Fibroblast of the aortic adventitia (primary cell): ENCODE results near the gene LDLRAD3. TPM values are rescaled to one million over a fixed set of nuclear protein-coding genes. Genes with fewer than 3 reads are reported as not detected.
A peak's percentile ranks its signal among the peaks of the same experiment; 100 is the strongest.

Experiments
- DNase-seq: peaks from one replicate; pipeline ENCODE4 v3.0.0-alpha.2; 2010; ENCODE audit warnings: low read depth
- H3K4me3 ChIP-seq: 2 replicates; pipeline ENCODE4 v1.5.1; 2011; ENCODE audit warnings: low read depth, mild to moderate bottlenecking, control low read depth, low read length, moderate library complexity
- CTCF ChIP-seq: IDR thresholded peaks from 2 replicates; pipeline ENCODE4 v1.5.1; 2011; ENCODE audit warnings: mild to moderate bottlenecking, low read length, control low read depth, inconsistent platforms; ENCODE audit not compliant: insufficient read depth
- total RNA-seq: library from RNA; depleted of rRNA; stranded (reverse); fragments of >200 nt; gene quantifications from 2 replicates; pipeline ENCODE4 v1.2.3, GENCODE V29; 2012; ENCODE audit warnings: low replicate concordance

LDLRAD3 gene
- total RNA-seq, 1 donor = 10.8 TPM

DNA sequence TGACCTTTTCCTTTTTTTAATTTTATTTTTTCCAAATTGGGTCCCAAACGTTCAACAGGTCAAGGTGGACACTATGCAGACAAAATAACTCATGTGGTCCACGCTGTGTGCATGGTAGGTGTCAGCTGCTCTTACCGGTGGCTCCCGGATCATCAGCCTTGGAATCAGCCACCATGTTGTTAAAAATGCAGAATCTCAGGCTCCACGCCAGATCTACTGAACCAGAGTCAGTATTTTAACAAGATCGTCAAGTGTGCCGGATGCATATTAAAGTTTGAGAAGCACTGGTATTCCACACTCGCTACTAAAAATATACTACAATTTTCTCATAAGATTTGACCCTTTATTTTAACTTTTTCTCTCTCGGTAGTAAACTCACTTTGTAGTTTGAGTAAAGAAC lies 553 bp upstream of the LDLRAD3 start:
- peak overlapping the region; percentile 84 for H3K4me3 ChIP-seq
- no peak for TF ChIP-seq CTCF
- DNase-seq = no peak

- peak overlapping the region; percentile 84 for H3K4me3 ChIP-seq
- TF ChIP-seq CTCF = no peak
- DNase-seq = peak; percentile 17
These were observed 758 bp downstream of the LDLRAD3 start for GRCh38 chr11:35944503-35945136.

- DNase-seq = no peak
- H3K4me3 ChIP-seq = peak overlapping the region; percentile 84
- TF ChIP-seq CTCF = no peak
These were observed 1.3 kb downstream of the LDLRAD3 start for GRCh38 chr11:35945137-35945518.

GRCh38 chr11:35946766-35947165 lies 2.9 kb downstream of the LDLRAD3 start:
- TF ChIP-seq CTCF = no peak
- DNase-seq = no peak
- no peak overlapping the region for H3K4me3 ChIP-seq

- no peak for DNase-seq
- H3K4me3 ChIP-seq = no peak overlapping the region
- TF ChIP-seq CTCF = no peak
These were observed 3.6 kb downstream of the LDLRAD3 start for GRCh38 chr11:35947437-35947836.

DNA sequence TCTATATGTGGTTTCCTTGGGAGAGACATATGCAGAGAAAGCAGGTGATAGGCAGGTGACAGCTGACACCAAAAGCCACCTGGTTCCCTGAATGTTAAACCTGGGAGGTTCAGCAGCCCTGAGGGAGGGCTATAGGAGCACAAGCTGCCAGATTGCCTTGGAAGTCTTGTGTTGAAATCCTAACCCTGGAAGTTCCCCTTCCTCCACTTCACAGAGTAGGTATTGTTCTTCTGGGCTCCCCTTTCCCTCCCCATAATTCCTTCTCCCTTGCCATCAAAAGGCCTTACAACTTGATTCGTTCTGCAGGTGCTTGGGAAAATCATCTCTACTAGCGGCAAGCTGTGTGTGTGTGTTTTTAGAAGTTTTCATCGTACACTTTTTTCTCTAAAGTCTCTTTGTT lies 5.4 kb downstream of the LDLRAD3 start:
- TF ChIP-seq CTCF = no peak
- H3K4me3 ChIP-seq = no peak overlapping the region
- no peak for DNase-seq

- no peak overlapping the region for H3K4me3 ChIP-seq
- no peak for DNase-seq
- no peak for TF ChIP-seq CTCF
These were observed 6.2 kb downstream of the LDLRAD3 start for GRCh38 chr11:35950082-35950481.
